Adrenal gland (tissue), 5 donors: ENCODE results near the gene SMARCC1.

Experiments used
- POLR2A ChIP-seq, 2 donors: fragments of 450-650 bp; IDR thresholded peaks; one replicate each; pipeline ENCODE4 v1.6.1; 2017; ENCODE audit warnings: antibody characterized with exemption in 2 of 2, mild to moderate bottlenecking in 2 of 2, moderate library complexity in 1 of 2
- TF ChIP-seq, protein P1 (sequence below), 6 experiments: fragments of 450-650 bp in 4 of 6; fragments of 200-600 bp in 2 of 6; sonication (generic) in 1 of 6; IDR thresholded peaks; 1 replicate in 5 of 6; 2 replicates in 1 of 6; pipeline versions ENCODE4 v1.5.1 to v1.8.0; 2016 to 2021; ENCODE audit warnings: antibody characterized with exemption in 6 of 6, mild to moderate bottlenecking in 2 of 6, moderate library complexity in 1 of 6
- donor health status: DM: no; HTN: no; CAD: no.

DNA sequence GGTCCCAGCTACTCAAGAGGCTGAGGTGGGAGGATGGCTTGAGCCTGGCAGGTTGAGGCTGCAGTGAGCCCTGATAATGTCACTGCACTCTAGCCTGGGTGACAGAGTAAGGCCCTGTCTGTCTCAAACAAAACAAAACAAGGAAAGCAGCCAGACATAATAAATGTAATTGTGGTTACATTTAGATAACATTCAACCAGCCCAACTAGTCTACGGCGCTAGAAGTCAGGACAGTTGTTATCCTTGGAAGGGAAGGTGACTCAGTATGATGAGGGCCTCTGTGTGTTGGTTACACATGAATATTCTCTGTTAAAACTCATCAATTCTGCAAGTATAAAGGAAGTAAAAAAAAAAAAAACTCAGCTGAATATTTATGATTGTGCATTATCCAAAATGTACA lies 176.0 kb downstream of the SMARCC1 start:
- TF ChIP-seq, protein P1, sequence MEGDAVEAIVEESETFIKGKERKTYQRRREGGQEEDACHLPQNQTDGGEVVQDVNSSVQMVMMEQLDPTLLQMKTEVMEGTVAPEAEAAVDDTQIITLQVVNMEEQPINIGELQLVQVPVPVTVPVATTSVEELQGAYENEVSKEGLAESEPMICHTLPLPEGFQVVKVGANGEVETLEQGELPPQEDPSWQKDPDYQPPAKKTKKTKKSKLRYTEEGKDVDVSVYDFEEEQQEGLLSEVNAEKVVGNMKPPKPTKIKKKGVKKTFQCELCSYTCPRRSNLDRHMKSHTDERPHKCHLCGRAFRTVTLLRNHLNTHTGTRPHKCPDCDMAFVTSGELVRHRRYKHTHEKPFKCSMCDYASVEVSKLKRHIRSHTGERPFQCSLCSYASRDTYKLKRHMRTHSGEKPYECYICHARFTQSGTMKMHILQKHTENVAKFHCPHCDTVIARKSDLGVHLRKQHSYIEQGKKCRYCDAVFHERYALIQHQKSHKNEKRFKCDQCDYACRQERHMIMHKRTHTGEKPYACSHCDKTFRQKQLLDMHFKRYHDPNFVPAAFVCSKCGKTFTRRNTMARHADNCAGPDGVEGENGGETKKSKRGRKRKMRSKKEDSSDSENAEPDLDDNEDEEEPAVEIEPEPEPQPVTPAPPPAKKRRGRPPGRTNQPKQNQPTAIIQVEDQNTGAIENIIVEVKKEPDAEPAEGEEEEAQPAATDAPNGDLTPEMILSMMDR (IDR thresholded peaks at IDR 0.05): no peak
- no peak for TF ChIP-seq POLR2A (IDR thresholded peaks at IDR 0.05)
